ELR (cell line): ENCODE measurements around the gene SPSB1.

ENCODE experiments used
- DNase-seq: peaks from one replicate; pipeline ENCODE4 v3.0.0-alpha.2; 2015; ENCODE audit warnings: low read depth

SPSB1 gene

GRCh38 chr1:9260059-9260766 lies 32.5 kb upstream of the SPSB1 start:
- DNase-seq = no peak

- DNase-seq = no peak
These were observed 31.2 kb upstream of the SPSB1 start for GRCh38 chr1:9261496-9261895.

GRCh38 chr1:9262096-9262986 lies 30.4 kb upstream of the SPSB1 start:
- no peak for DNase-seq

- DNase-seq = no peak
These were observed 29.3 kb upstream of the SPSB1 start for GRCh38 chr1:9263276-9263855.

- no peak for DNase-seq
These were observed 28.5 kb upstream of the SPSB1 start for GRCh38 chr1:9263984-9264872.

- DNase-seq = no peak
These were observed 27.7 kb upstream of the SPSB1 start for GRCh38 chr1:9265037-9265436.

GRCh38 chr1:9265968-9266367 lies 26.7 kb upstream of the SPSB1 start:
- no peak for DNase-seq

GRCh38 chr1:9267352-9267686 lies 25.4 kb upstream of the SPSB1 start:
- no peak for DNase-seq

GRCh38 chr1:9267827-9268581 lies 24.7 kb upstream of the SPSB1 start:
- no peak for DNase-seq

GRCh38 chr1:9269078-9269501 lies 23.6 kb upstream of the SPSB1 start:
- DNase-seq = no peak

GRCh38 chr1:9269721-9270120 lies 23.0 kb upstream of the SPSB1 start:
- DNase-seq = no peak

- DNase-seq = no peak
These were observed 22.3 kb upstream of the SPSB1 start for GRCh38 chr1:9270290-9270883.

- DNase-seq = no peak
These were observed 21.4 kb upstream of the SPSB1 start for GRCh38 chr1:9271283-9271682.

GRCh38 chr1:9271861-9272595 lies 20.7 kb upstream of the SPSB1 start:
- DNase-seq = no peak

GRCh38 chr1:9273177-9273576 lies 19.5 kb upstream of the SPSB1 start:
- no peak for DNase-seq

GRCh38 chr1:9275161-9275560 lies 17.5 kb upstream of the SPSB1 start:
- no peak for DNase-seq

GRCh38 chr1:9275567-9276034 lies 17.1 kb upstream of the SPSB1 start:
- DNase-seq = peak; percentile 95

- DNase-seq = no peak
These were observed 14.6 kb upstream of the SPSB1 start for GRCh38 chr1:9278116-9278515.

- no peak for DNase-seq
These were observed 14.0 kb upstream of the SPSB1 start for GRCh38 chr1:9278585-9279153.
